NT2/D1 (cell line): ENCODE measurements around the gene TP53I13.

Experiments
- YY1 ChIP-seq: IDR thresholded peaks from 2 replicates; pipeline ENCODE4 v1.6.1; 2011; ENCODE audit not compliant: insufficient read length, insufficient read depth
- ZNF274 ChIP-seq: IDR thresholded peaks from 2 replicates; pipeline ENCODE4 v1.6.1; 2011; ENCODE audit warnings: mild to moderate bottlenecking, low read depth, low read length

GRCh38 chr17:29611351-29612093 is 43.0 kb downstream of the TP53I13 start:
- TF ChIP-seq YY1 (no peak), ZNF274 (no peak)
